Aorta (tissue), 5 donors: Measurements from ENCODE around the gene IQSEC1. TPM values are rescaled to one million over a fixed set of nuclear protein-coding genes. Genes with fewer than 3 reads are reported as not detected.
A peak's percentile ranks its signal among the peaks of the same experiment; 100 is the strongest.

Experiments
- ATAC-seq: fragments of 200-7000 bp; cut with Tn5 transposase; one replicate; pipeline ENCODE4 v1.9.1; 2022; ENCODE audit warnings: moderate library complexity; ENCODE audit not compliant: low FRiP score
- DNase-seq, 2 donors: peaks; one replicate each; pipeline ENCODE4 v3.0.0-alpha.2; 2020
- H3K27ac ChIP-seq, 2 donors: one replicate each; pipeline ENCODE4 v1.5.1; 2013; ENCODE audit warnings: low read length in 2 of 2, mild to moderate bottlenecking in 2 of 2, moderate library complexity in 2 of 2, control low read depth in 1 of 2, inconsistent platforms in 1 of 2, low read depth in 1 of 2
- H3K27me3 ChIP-seq, 2 donors: one replicate each; pipeline ENCODE4 v1.6.1; 2013; ENCODE audit warnings: control low read depth in 1 of 2, low read length in 1 of 2, mild to moderate bottlenecking in 1 of 2, moderate library complexity in 1 of 2; ENCODE audit not compliant: insufficient read depth in 2 of 2, control insufficient read depth in 1 of 2
- H3K36me3 ChIP-seq, 2 donors: one replicate each; pipeline ENCODE4 v1.6.1; 2013; ENCODE audit warnings: control low read depth in 1 of 2, low read length in 1 of 2, mild to moderate bottlenecking in 1 of 2; ENCODE audit not compliant: insufficient read depth in 2 of 2, control insufficient read depth in 1 of 2
- H3K4me1 ChIP-seq, 2 donors: one replicate each; pipeline ENCODE4 v1.6.1; 2013; ENCODE audit warnings: low read length in 2 of 2, control low read depth in 1 of 2, mild to moderate bottlenecking in 1 of 2, moderate library complexity in 1 of 2; ENCODE audit not compliant: insufficient read depth in 2 of 2, control insufficient read depth in 1 of 2
- H3K4me3 ChIP-seq, 2 donors: one replicate each; pipeline ENCODE4 v1.5.1; 2013; ENCODE audit warnings: low read length in 2 of 2, control low read depth in 1 of 2, mild to moderate bottlenecking in 1 of 2
- H3K9me3 ChIP-seq: one replicate; pipeline ENCODE4 v1.6.1; 2013; ENCODE audit warnings: mild to moderate bottlenecking, low read length; ENCODE audit not compliant: control insufficient read depth
- WGBS, 2 donors: extraction: QIAGEN DNeasy Blood & Tissue Kit; methylation state at CpG; one replicate each; pipeline ENCODE4 v1.1.7; 2013; 5-methylcytosine and 5-hydroxymethylcytosine counted together
- intact Hi-C, 2 donors: fragments of 100-400 bp; cut with DNase I; formaldehyde crosslinking; loops; one replicate each; pipeline versions ENCODE4 v1.14.2 to v1.15.0; 2022
- polyA plus RNA-seq, 2 donors: library from polyadenylated mRNA; stranded (reverse); fragments of 200-250 nt; gene quantifications; one replicate each; pipeline ENCODE4 v1.2.3, GENCODE V29; 2013
- total RNA-seq, 2 donors: library from RNA; stranded (reverse); fragmentation: NEBNext Ultra II Directional; extraction: Animal tissue kit (Norgen Biotek cat#: 25700); gene quantifications; one replicate each; pipeline ENCODE4 v1.2.1, GENCODE V29; 2021
- donor health status: healthy with polysubstance abuse.
- donor health status: Bipolar disorder and iron deficiency.
- donor health status: DM: no; HTN: no; CAD: no.
- donor health status: DM: no; HTN: no; CAD: no.
- donor health status: DM: yes; HTN: yes; CAD: no.

Gene IQSEC1
- total and polyA plus RNA-seq, 4 donors, result 12.6 to 84.7 (median 49.9) TPM

DNA sequence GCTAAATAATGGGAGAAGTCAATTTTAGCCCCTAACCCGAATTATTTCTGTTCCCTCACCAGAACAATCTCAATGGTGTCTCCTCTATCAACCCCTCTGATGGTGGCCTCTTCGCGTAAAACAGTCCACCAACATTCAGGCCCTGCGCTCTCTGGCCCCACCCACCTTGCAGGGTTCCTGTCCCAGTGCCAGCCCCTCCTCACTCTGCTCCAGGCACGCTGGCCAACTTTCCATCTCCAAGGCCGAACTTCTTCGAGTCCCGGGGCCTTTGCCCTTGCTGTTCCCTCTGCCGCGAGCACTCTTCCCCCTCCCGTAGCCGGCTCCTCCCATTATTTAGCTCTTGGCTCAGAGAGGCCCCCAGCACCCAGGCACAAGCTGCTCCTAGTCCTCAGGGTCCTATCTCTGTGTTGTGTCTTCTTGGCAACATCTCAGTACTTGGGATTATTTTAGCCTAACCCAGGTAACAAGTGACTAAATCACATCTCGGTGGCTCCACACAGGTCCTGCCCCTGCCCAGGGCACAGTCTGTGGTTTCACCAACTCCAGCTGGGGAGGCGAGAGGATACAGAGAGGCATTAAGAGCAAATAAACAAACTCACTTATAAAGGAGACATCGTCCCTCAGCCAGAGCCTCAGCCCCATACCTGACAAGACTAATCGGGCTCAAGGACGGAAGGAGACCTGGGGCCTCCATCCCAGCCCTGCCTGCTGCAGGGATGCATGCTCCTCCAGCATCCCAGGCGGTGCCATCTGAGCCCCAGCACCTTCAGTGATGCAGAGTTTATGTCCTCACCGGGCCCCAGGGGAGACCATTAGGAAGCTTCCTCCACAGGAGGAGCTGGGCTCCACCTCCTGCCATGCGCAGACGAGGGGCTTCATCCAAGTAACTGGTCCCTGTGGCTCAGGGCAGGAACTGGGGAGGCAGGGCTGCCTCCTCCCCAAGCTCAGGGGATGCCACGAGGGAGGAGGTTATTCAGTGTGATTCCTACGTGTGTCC is 19.7 kb upstream of the IQSEC1 start:
- Histone ChIP-seq H3K27me3 (no peaks in the 10 kb centered on the region), H3K27ac (no peak overlapping the region), H3K9me3 (no peaks in the 10 kb centered on the region), H3K36me3 (no peaks in the 10 kb centered on the region), H3K4me1 (no peaks in the 10 kb centered on the region), H3K4me3 (no peak overlapping the region)
- DNase-seq (no peak), ATAC-seq (peak; percentile 60)
- WGBS, 2 donors, result 74 to 75% methylated on average over 23 of the region's 23 CpGs
- intact Hi-C loops, result loop anchor here in 1 of 2 donors (2.0 kb wide), 2 partner anchors 360 to 556 kb away; no protein-coding TSS in a partner anchor

GRCh38 chr3:13091898-13092611 is 18.8 kb upstream of the IQSEC1 start:
- Histone ChIP-seq H3K27ac (no peak overlapping the region), H3K27me3 (no peaks in the 10 kb centered on the region), H3K4me3 (no peak overlapping the region), H3K4me1 (no peaks in the 10 kb centered on the region), H3K36me3 (no peaks in the 10 kb centered on the region), H3K9me3 (no peaks in the 10 kb centered on the region)
- ATAC-seq (peak; percentile 84), DNase-seq (peak; percentile 86 to 93)
- intact Hi-C loops, result loop anchor here (2.0 kb wide), 3 partner anchors 361 to 557 kb away; no protein-coding TSS in a partner anchor
- 31 to 32% methylated on average over 20 of the region's 20 CpGs for WGBS, 2 donors

GRCh38 chr3:13088028-13089006 is 15.1 kb upstream of the IQSEC1 start:
- intact Hi-C loops, result no loop called here
- ATAC-seq, result no peak
- Histone ChIP-seq H3K27ac (no peak overlapping the region), H3K4me1 (no peaks in the 10 kb centered on the region), H3K4me3 (no peak overlapping the region), H3K36me3 (no peaks in the 10 kb centered on the region), H3K9me3 (no peaks in the 10 kb centered on the region), H3K27me3 (no peaks in the 10 kb centered on the region)
- WGBS, 2 donors, result 88 to 90% methylated on average over 14 of the region's 14 CpGs
- DNase-seq, result no peak

DNA sequence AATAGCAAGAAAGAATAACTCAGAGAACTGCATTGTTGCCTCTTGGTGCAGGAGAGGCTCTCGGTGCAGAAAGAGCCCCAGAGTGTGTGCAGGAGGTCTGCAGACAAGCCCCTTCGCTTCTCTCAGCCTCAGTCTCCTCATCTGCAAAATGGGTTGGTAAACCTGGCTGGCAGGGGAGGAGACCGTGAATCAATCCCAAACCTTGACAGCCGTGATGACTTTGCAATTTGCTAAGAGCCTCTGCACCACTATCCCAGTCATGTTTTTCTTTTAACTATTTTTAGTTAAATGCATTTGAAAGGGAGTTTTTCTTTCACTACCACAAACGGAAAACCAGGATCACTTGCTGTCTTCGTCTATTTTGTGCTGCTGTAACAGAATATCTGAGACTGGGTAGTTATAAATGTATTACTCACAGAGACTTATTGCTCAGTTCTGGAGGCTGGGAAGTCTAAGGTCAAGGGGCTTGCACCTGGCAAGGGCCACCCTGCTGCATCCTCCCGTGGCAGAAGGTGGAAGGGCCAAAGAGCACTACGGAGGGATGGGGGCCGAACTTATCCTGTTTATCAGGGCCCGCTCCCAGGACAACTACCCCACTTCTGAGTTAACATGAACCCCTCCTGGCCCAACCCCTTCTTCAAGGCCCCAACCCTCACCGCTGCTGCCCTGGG is 14.2 kb upstream of the IQSEC1 start:
- no peaks in the 10 kb centered on the region for H3K9me3 ChIP-seq
- no peaks in the 10 kb centered on the region for H3K36me3 ChIP-seq
- 78% methylated on average over 11 of the region's 11 CpGs for WGBS, 2 donors
- ATAC-seq, result no peak
- no peak overlapping the region for H3K27ac ChIP-seq
- H3K4me3 ChIP-seq, result no peak overlapping the region
- intact Hi-C loops, result no loop called here
- no peak for DNase-seq
- no peaks in the 10 kb centered on the region for H3K27me3 ChIP-seq
- H3K4me1 ChIP-seq, result no peaks in the 10 kb centered on the region

DNA sequence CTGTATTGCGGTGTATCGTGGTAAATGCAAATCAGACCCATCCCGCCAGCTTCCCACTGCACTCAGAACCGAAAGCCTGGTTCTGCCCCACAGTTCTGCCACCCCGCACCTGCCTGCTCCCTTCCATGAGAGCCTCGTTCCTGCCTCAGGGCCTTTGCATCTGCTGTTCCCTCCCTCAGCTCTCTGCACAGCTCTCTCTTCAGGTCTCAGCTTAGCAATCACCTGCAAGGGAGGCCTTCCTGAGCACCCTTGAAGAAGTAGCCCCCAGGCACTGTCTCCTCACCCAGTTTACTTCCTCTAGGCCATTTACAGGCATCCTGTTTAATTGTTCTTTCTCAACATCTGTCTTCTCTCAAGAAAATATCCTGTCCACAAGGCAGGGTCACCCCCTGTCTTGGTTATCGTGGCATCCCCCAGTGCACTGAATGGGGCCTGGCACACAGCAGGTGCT is 13.3 kb upstream of the IQSEC1 start:
- DNase-seq (no peak), ATAC-seq (no peak)
- H3K4me1 ChIP-seq, result no peaks in the 10 kb centered on the region
- no peak overlapping the region for H3K4me3 ChIP-seq
- WGBS, 2 donors, result 94 to 97% methylated on average over 7 of the region's 7 CpGs
- no peaks in the 10 kb centered on the region for H3K27me3 ChIP-seq
- intact Hi-C loops, result no loop called here
- H3K27ac ChIP-seq, result no peak overlapping the region
- no peaks in the 10 kb centered on the region for H3K9me3 ChIP-seq
- H3K36me3 ChIP-seq, result no peaks in the 10 kb centered on the region

- ATAC-seq (no peak), DNase-seq (no peak)
- no peak overlapping the region for H3K27ac ChIP-seq
- whole genome bisulfite sequencing, 2 donors, result 96 to 97% methylated on average over 8 of the region's 8 CpGs
- H3K4me1 ChIP-seq, result no peaks in the 10 kb centered on the region
- H3K36me3 ChIP-seq, result no peaks in the 10 kb centered on the region
- intact Hi-C loops, result no loop called here
- no peak overlapping the region for H3K4me3 ChIP-seq
- H3K27me3 ChIP-seq, result no peaks in the 10 kb centered on the region
- no peaks in the 10 kb centered on the region for H3K9me3 ChIP-seq
These were observed 12.6 kb upstream of the IQSEC1 start for GRCh38 chr3:13085846-13086179.

DNA sequence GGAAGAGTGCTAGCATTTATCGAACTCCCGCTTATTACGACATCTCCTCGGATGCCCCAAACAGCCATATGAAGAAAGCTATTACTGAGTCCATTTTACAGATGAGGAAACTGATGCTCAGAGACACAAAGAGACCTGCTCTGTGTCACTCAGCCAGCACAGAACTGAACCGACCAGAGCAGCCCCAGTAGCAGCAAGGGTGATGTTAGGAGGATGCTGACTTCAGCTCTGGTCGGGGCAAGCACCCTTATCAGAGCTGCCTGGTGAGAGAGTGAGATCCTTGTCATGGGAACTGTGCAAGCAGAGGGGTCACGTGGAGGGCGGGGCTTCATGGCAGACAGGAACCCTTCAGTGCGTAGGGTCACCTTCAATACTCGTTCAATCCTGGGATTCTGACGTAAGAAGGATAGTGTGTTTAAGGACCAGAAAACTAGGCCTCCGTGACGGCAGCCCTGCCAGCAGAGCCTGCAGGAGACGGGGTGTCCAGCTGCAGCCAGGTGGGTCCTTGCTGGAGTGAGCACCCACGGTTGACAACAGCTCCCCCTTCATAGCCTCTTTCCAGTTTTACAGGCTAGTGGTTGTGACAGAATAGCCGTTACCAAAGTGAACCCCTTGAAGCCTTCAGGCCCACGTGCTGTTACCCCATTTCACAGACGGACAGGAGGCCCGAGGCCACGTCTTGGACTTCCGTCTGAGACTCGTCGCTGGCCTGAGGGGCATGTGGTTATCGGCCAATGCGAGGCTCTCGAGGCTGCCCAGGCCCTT is 12.0 kb upstream of the IQSEC1 start:
- 94 to 96% methylated on average over 26 of the region's 26 CpGs for WGBS, 2 donors
- no peak overlapping the region for H3K4me3 ChIP-seq

More for the DNA sequence above, 12.0 kb upstream of the IQSEC1 start:
- Histone ChIP-seq H3K36me3 (no peaks in the 10 kb centered on the region), H3K27me3 (no peaks in the 10 kb centered on the region), H3K27ac (no peak overlapping the region), H3K9me3 (no peaks in the 10 kb centered on the region), H3K4me1 (no peaks in the 10 kb centered on the region)
- intact Hi-C loops, result no loop called here
- no peak for DNase-seq
- no peak for ATAC-seq
